Ishikawa (cell line): ENCODE measurements around the gene SLC25A12.

Source experiments
- CREB1 ChIP-seq: IDR thresholded peaks from 2 replicates; pipeline ENCODE4 v1.6.1; 2012; ENCODE audit warnings: low read depth
- EGR1 ChIP-seq: IDR thresholded peaks from 2 replicates; pipeline ENCODE4 v1.6.1; 2012
- EP300 ChIP-seq: IDR thresholded peaks from 2 replicates; pipeline ENCODE4 v1.6.1; 2012; ENCODE audit warnings: borderline replicate concordance
- FOXM1 ChIP-seq: IDR thresholded peaks from 2 replicates; pipeline ENCODE4 v1.6.1; 2012; ENCODE audit warnings: low read depth, borderline replicate concordance
- MAX ChIP-seq: IDR thresholded peaks from 2 replicates; pipeline ENCODE4 v1.6.1; 2012
- TAF1 ChIP-seq: IDR thresholded peaks from 2 replicates; pipeline ENCODE4 v1.6.1; 2012; ENCODE audit warnings: low read depth, mild to moderate bottlenecking

GRCh38 chr2:171908235-171908634 is 14.2 kb upstream of the SLC25A12 start:
- no peak for TF ChIP-seq CREB1
- no peak for TF ChIP-seq EGR1
- TF ChIP-seq MAX = no peak
- no peak for TF ChIP-seq FOXM1
- TF ChIP-seq EP300 = no peak
- TF ChIP-seq TAF1 = no peak
